ENCODE measurements around the gene SMYD5. TPM values are rescaled to one million over a fixed set of nuclear protein-coding genes. Genes with fewer than 3 reads are reported as not detected.

The SMYD5 gene
- total and polyA plus RNA-seq, 2 donors (not counting 1 experiment from before 2014, with no cell fraction given): 31.9 to 41.0 TPM

DNA sequence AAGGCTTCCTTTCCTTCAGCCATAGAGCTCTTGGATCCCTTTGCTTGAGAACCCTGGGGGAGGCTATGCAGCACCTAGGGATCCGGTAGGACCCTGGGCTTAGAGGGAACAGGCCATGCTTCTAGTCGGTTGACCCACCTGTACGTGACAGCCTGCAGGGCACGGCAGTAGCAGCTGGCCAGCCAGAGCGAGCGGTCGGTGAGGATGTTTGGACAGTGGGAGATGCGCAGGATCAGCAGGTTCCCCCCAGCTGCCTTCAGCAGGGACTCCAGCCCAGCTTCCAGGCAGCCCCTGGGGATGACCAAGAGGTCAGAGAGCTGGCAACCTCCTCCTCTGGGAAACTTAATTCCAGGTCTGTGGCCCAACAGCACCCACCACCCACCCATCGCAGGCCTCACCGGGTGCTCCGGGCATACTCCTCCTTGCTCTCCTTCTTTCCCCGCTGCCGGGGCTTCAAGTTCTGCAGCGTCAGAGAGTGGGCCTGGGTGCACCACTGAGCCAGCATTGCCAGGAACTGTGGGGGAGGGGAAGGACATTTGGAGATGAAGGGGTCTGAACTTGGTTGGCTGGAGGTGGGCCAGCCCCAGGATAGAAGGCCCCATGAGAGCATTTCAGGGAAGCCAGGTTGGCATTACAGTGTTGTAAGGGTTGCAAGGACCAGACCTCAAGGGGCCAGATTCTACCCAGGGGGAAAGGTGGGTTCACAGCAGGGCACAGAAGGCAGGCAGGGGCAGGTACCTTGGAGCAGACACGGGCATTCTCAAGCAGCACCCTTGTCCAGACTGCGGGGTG, 49.7 kb downstream of the SMYD5 start:
- Mint-ChIP-seq H3K4me3 (no peak overlapping the region), H3K27me3 (no peaks in the 10 kb centered on the region), H3K4me1 (peaks cover 14% of the 10 kb centered on the region), H3K9me3 (ENCODE audit: insufficient read depth) (no peaks in the 10 kb centered on the region), H3K27ac (no peak overlapping the region)
- H3K27me3 ChIP-seq (replicated peaks in 1 of 4; ENCODE audit: control extremely low read depth in 1 of 4, control insufficient read depth in 3 of 4, insufficient read depth in 4 of 4, low read length in 3 of 4): no peaks in the 10 kb centered on the region
- H3K79me2 ChIP-seq (ENCODE audit: control insufficient read depth, insufficient read depth, low read length): peaks cover 22% of the 10 kb centered on the region
- CTCF ChIA-PET: no interaction called here
- POLR2A ChIA-PET: no interaction called here
- no peak overlapping the region for H3K9ac ChIP-seq (ENCODE audit: low read length)
- peaks cover 0 to 25% of the 10 kb centered on the region in 2 experiments for H3K36me3 ChIP-seq (replicated peaks in 1 of 2; ENCODE audit: control extremely low read depth in 1 of 2, control insufficient read depth in 1 of 2, extremely low read depth in 1 of 2, insufficient read depth in 2 of 2, low read length in 1 of 2)
- H3K9me3 ChIP-seq (ENCODE audit: control extremely low read depth in 1 of 3, control insufficient read depth in 2 of 3, insufficient read depth in 1 of 3, low read length in 2 of 3): no peaks in the 10 kb centered on the region
- intact Hi-C loops (cut with micrococcal nuclease): no loop called here
- no peak overlapping the region for H3K4me2 ChIP-seq (replicated peaks; ENCODE audit: low read depth, low read length, poor library complexity, severe bottlenecking)
- H3K4me3 ChIP-seq (ENCODE audit: control extremely low read depth in 1 of 5, extremely low read depth in 1 of 5, insufficient read depth in 1 of 5, low read depth in 2 of 5, low read length in 4 of 5): no peak overlapping the region
- peaks cover 3% of the 10 kb centered on the region for H4K20me1 ChIP-seq (ENCODE audit: control insufficient read depth, insufficient read depth, low read length, poor library complexity, severe bottlenecking)
- no peak overlapping the region for H3K27ac ChIP-seq (ENCODE audit: low read length in 2 of 2)
- ATAC-seq (ENCODE audit: low read depth): no peak
- 98% methylated on average over 16 of the region's 16 CpGs for WGBS (ENCODE audit: insufficient coverage)
- TF ChIP-seq CTCF (IDR thresholded peaks at IDR 0.05) (no peak), EZH2 (IDR thresholded peaks at IDR 0.05; ENCODE audit: borderline replicate concordance, insufficient read depth, low read depth, low read length, poor library complexity, severe bottlenecking) (no peak)
- no peak for DNase-seq
- H3K4me1 ChIP-seq (ENCODE audit: control insufficient read depth in 2 of 2, insufficient read depth in 2 of 2, low read length in 2 of 2): no peaks in the 10 kb centered on the region
- no peak overlapping the region for H2AFZ ChIP-seq (ENCODE audit: insufficient read depth, low read depth, low read length, poor library complexity, severe bottlenecking)

- peaks cover 14% of the 10 kb centered on the region for H3K4me1 Mint-ChIP-seq
- no peak for ATAC-seq (ENCODE audit: low read depth)
- Histone ChIP-seq H3K36me3 (replicated peaks in 1 of 2; ENCODE audit: control extremely low read depth in 1 of 2, control insufficient read depth in 1 of 2, extremely low read depth in 1 of 2, insufficient read depth in 2 of 2, low read length in 1 of 2) (peaks cover 0 to 19% of the 10 kb centered on the region in 2 experiments), H3K27me3 (replicated peaks in 1 of 4; ENCODE audit: control extremely low read depth in 1 of 4, control insufficient read depth in 3 of 4, insufficient read depth in 4 of 4, low read length in 3 of 4) (no peaks in the 10 kb centered on the region), H3K9ac (ENCODE audit: low read length) (no peak overlapping the region), H3K4me2 (replicated peaks; ENCODE audit: low read depth, low read length, poor library complexity, severe bottlenecking) (no peak overlapping the region), H2AFZ (ENCODE audit: insufficient read depth, low read depth, low read length, poor library complexity, severe bottlenecking) (no peak overlapping the region), H3K9me3 (ENCODE audit: control extremely low read depth in 1 of 3, control insufficient read depth in 2 of 3, insufficient read depth in 1 of 3, low read length in 2 of 3) (no peaks in the 10 kb centered on the region), H3K4me1 (ENCODE audit: control insufficient read depth in 2 of 2, insufficient read depth in 2 of 2, low read length in 2 of 2) (no peaks in the 10 kb centered on the region), H3K79me2 (ENCODE audit: control insufficient read depth, insufficient read depth, low read length) (peaks cover 24% of the 10 kb centered on the region), H3K27ac (ENCODE audit: low read length in 2 of 2) (no peak overlapping the region), H4K20me1 (ENCODE audit: control insufficient read depth, insufficient read depth, low read length, poor library complexity, severe bottlenecking) (peaks cover 5% of the 10 kb centered on the region), H3K4me3 (ENCODE audit: control extremely low read depth in 1 of 5, extremely low read depth in 1 of 5, insufficient read depth in 1 of 5, low read depth in 2 of 5, low read length in 4 of 5) (no peak overlapping the region)
- no peak overlapping the region for H3K27ac Mint-ChIP-seq
- no peak for TF ChIP-seq CTCF (IDR thresholded peaks at IDR 0.05)
- TF ChIP-seq EZH2 (IDR thresholded peaks at IDR 0.05; ENCODE audit: borderline replicate concordance, insufficient read depth, low read depth, low read length, poor library complexity, severe bottlenecking): no peak
- no peaks in the 10 kb centered on the region for H3K9me3 Mint-ChIP-seq (ENCODE audit: insufficient read depth)
- POLR2A ChIA-PET: no interaction called here
- no peak overlapping the region for H3K4me3 Mint-ChIP-seq
- 95% methylated on average over 14 of the region's 15 CpGs for WGBS (ENCODE audit: insufficient coverage)
- H3K27me3 Mint-ChIP-seq: no peaks in the 10 kb centered on the region
- DNase-seq: no peak
- intact Hi-C loops (cut with micrococcal nuclease): no loop called here
- CTCF ChIA-PET: no interaction called here
Measured at GRCh38 chr2:73264332-73264606, 50.2 kb downstream of the SMYD5 start.

Measured in B cell (primary cell).